HG02678 (cell line): ENCODE results near the gene EP400.

Source experiments
- ATAC-seq: cut with Tn5 transposase; IDR thresholded peaks from one replicate; pipeline ENCODE4 v1.9.1; 2021; ENCODE audit warnings: mild to moderate bottlenecking, moderate library complexity; ENCODE audit not compliant: unreplicated experiment

The EP400 gene

GRCh38 chr12:132110677-132111076, 160.9 kb downstream of the EP400 start:
- ATAC-seq, result no peak

GRCh38 chr12:132111654-132112304, 162.0 kb downstream of the EP400 start:
- ATAC-seq, result no peak

GRCh38 chr12:132114667-132115066, 164.9 kb downstream of the EP400 start:
- no peak for ATAC-seq

DNA sequence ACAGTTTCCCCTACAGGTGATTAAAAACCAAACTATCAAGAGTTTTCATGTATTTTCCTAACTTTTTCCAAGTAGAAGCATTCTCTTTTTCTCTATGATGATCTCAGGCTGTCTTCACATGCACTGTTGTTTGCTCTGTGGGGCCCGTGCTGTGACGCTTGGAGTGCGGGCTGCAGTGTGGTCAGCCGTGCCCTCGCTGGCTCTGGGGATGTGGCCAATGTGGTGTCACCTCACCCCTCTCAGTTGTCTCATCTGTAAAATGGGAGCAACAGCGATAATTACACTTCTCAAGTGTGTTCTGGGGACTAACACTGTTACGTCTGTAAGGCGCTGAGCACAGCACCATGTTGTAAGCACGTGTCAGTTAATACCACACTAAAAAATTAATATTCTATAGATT, 165.8 kb downstream of the EP400 start:
- ATAC-seq, result no peak

GRCh38 chr12:132116709-132117557, 167.2 kb downstream of the EP400 start:
- no peak for ATAC-seq

- ATAC-seq, result no peak
These were observed 167.8 kb downstream of the EP400 start for GRCh38 chr12:132117558-132117875.

DNA sequence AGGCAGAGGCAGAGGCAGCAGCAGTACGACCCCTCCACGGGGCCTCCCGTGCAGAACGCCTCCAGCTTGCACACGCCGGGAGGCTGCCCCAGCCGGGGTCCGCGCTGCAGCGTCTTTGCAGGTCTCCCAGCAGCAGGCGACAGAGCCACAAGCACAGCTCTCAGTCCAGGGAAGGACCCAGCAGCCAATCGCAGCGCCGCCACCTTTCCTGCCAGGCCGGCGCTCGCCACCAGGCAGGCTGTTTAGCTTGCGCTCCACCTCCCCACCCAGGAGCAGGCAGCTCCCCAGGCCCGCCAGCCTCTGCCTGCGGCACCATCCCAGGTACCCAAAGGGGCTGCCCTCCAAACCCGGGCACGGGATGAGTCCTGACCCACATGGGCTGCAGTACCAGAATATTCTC, 169.1 kb downstream of the EP400 start:
- no peak for ATAC-seq

DNA sequence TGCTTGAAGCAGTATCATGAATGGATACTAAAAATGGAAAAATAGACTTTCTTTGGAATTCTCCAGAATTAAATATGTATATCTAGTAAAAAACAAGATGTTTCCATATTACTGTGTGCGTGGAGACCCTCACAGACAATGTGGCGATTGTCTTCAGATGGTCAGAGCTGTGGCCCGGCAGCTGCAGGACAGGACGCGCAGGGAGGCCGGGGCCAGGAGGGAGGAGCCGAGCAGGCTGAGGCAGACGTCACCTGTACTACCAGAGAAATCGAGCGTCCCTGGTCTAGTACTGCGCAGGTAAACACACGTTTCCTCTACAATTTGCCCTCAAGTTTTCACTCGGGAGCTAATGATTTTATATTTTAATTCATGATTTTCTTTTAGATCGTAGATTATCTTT, 171.5 kb downstream of the EP400 start:
- ATAC-seq, result no peak

- no peak for ATAC-seq
These were observed 174.4 kb downstream of the EP400 start for GRCh38 chr12:132123970-132124765.

DNA sequence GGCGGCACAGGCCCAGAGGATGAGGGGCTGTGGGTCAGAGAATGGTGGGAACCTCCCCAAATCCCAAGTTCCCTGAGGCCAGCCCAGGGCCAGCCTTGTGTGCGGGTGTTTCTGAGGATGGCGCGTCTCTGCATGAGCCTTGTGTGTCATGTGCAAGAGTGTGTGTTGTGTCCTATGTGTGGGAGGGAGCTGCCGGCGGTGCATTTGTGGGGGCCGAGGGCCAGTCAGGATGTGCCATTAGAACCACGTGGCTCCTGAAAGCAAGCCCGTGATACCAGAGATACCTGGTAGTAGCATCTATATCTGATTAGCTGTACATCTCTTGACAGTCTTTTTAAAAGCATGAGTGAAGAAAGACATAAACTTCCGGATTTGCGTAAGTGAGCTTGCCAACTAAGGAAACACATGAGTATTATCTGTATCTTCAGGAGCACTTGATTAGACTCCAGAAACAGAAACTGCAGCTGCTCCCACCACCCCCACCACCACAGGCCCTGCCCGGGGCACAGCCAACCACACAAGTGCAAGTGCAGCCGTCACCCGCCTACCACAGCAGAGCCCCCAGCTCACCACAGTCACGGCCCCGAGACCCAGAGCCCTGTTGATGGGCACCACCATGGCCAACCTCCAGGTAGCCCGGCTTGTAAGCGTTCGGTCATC, 175.2 kb downstream of the EP400 start:
- ATAC-seq, result no peak

GRCh38 chr12:132125736-132126135, 176.0 kb downstream of the EP400 start:
- ATAC-seq, result no peak

GRCh38 chr12:132127041-132127440, 177.3 kb downstream of the EP400 start:
- ATAC-seq, result no peak

DNA sequence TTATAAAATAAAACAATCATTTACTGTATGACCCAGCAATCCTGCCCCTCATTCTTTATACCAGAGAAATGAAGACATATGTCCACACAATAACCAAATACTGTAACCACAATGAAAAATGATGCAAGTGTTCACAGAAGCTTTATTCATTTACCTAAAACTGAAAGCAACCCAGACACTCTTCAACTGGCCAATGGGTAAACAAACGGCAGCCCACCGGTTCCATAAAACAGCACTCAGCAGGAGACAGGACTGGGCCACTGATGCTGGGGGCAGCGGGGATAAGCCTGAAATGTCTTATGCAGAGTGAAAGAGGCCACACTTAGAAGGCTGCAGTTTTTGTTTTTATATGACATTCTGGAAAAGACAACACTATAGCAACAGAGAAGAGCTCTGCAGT, 179.3 kb downstream of the EP400 start:
- no peak for ATAC-seq

DNA sequence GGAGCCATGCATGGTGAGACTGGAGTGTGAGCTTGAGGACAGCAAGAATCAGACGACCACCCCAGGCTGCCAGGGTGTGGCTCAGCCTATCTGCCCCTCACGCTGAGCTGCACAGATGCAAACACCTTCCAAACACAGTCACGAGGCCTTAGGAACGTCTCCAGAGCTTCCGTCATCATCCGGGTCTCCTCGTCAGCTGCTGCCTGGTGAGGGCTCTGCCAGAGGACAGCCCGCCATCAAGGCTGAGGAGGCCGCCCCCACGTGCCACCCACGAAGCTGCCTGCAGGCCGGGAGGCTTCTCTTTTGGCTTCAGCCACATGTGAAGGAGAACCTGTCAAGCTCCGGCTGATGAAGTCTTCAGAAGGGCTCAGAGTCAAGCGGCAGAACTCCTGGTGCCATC, 180.9 kb downstream of the EP400 start:
- no peak for ATAC-seq
